Measurements from ENCODE around the gene EBF3.

EBF3 gene

GRCh38 chr10:129787557-129787956 is 176.5 kb downstream of the EBF3 start:
- no peak for TF ChIP-seq CTCF (IDR thresholded peaks at IDR 0.05; ENCODE audit: insufficient read depth, missing control alignments)
- FAIRE-seq: no peak
- DNase-seq (ENCODE audit: insufficient read length, low spot score): no peak

GRCh38 chr10:129786216-129786615 is 177.9 kb downstream of the EBF3 start:
- DNase-seq (ENCODE audit: insufficient read length, low spot score) (no peak), FAIRE-seq (no peak)
- TF ChIP-seq CTCF (IDR thresholded peaks at IDR 0.05; ENCODE audit: insufficient read depth, missing control alignments): no peak

- no peak for DNase-seq (ENCODE audit: insufficient read length, low spot score)
- no peak for FAIRE-seq
- no peak for TF ChIP-seq CTCF (IDR thresholded peaks at IDR 0.05; ENCODE audit: insufficient read depth, missing control alignments)
Observed at GRCh38 chr10:129785536-129785981, 178.5 kb downstream of the EBF3 start.

Measured in D721Med (cell line).